Measurements from ENCODE around the gene SPATA2. TPM values are rescaled to one million over a fixed set of nuclear protein-coding genes. Genes with fewer than 3 reads are reported as not detected.

The SPATA2 gene
- total RNA-seq, 1 donor from 2014 or later: 4.0 TPM

- no peaks in the 10 kb centered on the region for H3K36me3 ChIP-seq
- H3K9me3 ChIP-seq (ENCODE audit: low read depth): no peaks in the 10 kb centered on the region
- no peak overlapping the region for H3K4me3 ChIP-seq
- no peaks in the 10 kb centered on the region for H3K27me3 ChIP-seq
- Mint-ChIP-seq H3K4me1 (no peaks in the 10 kb centered on the region), H3K27ac (peak overlapping the region; percentile 47), H3K27me3 (ENCODE audit: insufficient read depth, low read depth) (peaks cover 5% of the 10 kb centered on the region), H3K4me3 (no peak overlapping the region), H3K36me3 (peaks cover 1% of the 10 kb centered on the region), H3K9me3 (no peaks in the 10 kb centered on the region)
- no peak overlapping the region for H2AFZ ChIP-seq (replicated peaks)
- no peaks in the 10 kb centered on the region for H3K4me1 ChIP-seq
- no peak overlapping the region for H3K9ac ChIP-seq
- no peaks in the 10 kb centered on the region for H3K79me2 ChIP-seq (ENCODE audit: low read depth)
- no peak overlapping the region for H3K4me2 ChIP-seq
- no peak overlapping the region for H3K27ac ChIP-seq
- no peaks in the 10 kb centered on the region for H3F3A ChIP-seq (ENCODE audit: low read depth)
- no peaks in the 10 kb centered on the region for H4K20me1 ChIP-seq (ENCODE audit: low read depth)
- DNase-seq (ENCODE audit: low spot score): no peak
- no peak for TF ChIP-seq CTCF (IDR thresholded peaks at IDR 0.05)
- TF ChIP-seq EZH2 (IDR thresholded peaks at IDR 0.05): no peak
- TF ChIP-seq EZH2phosphoT487 (IDR thresholded peaks at IDR 0.05): no peak
These were observed 40.6 kb downstream of the SPATA2 start for GRCh38 chr20:49874696-49875095.

- Mint-ChIP-seq H3K36me3 (peaks cover 4% of the 10 kb centered on the region), H3K27ac (no peak overlapping the region), H3K27me3 (ENCODE audit: insufficient read depth, low read depth) (peaks cover 3% of the 10 kb centered on the region), H3K4me1 (peaks cover 14% of the 10 kb centered on the region), H3K9me3 (no peaks in the 10 kb centered on the region), H3K4me3 (no peak overlapping the region)
- Histone ChIP-seq H3K4me3 (no peak overlapping the region), H3K79me2 (ENCODE audit: low read depth) (no peaks in the 10 kb centered on the region), H3K9ac (no peak overlapping the region), H3K9me3 (ENCODE audit: low read depth) (no peaks in the 10 kb centered on the region), H2AFZ (replicated peaks) (no peak overlapping the region), H3K27ac (no peak overlapping the region), H3K36me3 (no peaks in the 10 kb centered on the region), H3K4me1 (peaks cover 16% of the 10 kb centered on the region), H3K27me3 (no peaks in the 10 kb centered on the region), H3F3A (ENCODE audit: low read depth) (no peaks in the 10 kb centered on the region), H4K20me1 (ENCODE audit: low read depth) (peaks cover 4% of the 10 kb centered on the region), H3K4me2 (no peak overlapping the region)
- no peak for DNase-seq (ENCODE audit: low spot score)
- TF ChIP-seq EZH2 (IDR thresholded peaks at IDR 0.05) (no peak), EZH2phosphoT487 (IDR thresholded peaks at IDR 0.05) (no peak), CTCF (IDR thresholded peaks at IDR 0.05) (no peak)
These were observed 43.3 kb downstream of the SPATA2 start for GRCh38 chr20:49872056-49872455.

- H3K79me2 ChIP-seq (ENCODE audit: low read depth): no peaks in the 10 kb centered on the region
- no peak overlapping the region for H3K27ac Mint-ChIP-seq
- TF ChIP-seq EZH2 (IDR thresholded peaks at IDR 0.05) (no peak), EZH2phosphoT487 (IDR thresholded peaks at IDR 0.05) (no peak), CTCF (IDR thresholded peaks at IDR 0.05) (no peak)
These were observed 43.9 kb downstream of the SPATA2 start for GRCh38 chr20:49871391-49871948.

More at GRCh38 chr20:49871391-49871948, 43.9 kb downstream of the SPATA2 start:
- Mint-ChIP-seq H3K4me3 (no peak overlapping the region), H3K9me3 (no peaks in the 10 kb centered on the region), H3K27me3 (ENCODE audit: insufficient read depth, low read depth) (peaks cover 3% of the 10 kb centered on the region), H3K4me1 (peaks cover 14% of the 10 kb centered on the region), H3K36me3 (peaks cover 4% of the 10 kb centered on the region)
- H3K4me2 ChIP-seq: no peak overlapping the region
- H4K20me1 ChIP-seq (ENCODE audit: low read depth): peaks cover 8% of the 10 kb centered on the region
- no peak overlapping the region for H3K27ac ChIP-seq
- no peak overlapping the region for H2AFZ ChIP-seq (replicated peaks)
- H3K27me3 ChIP-seq: no peaks in the 10 kb centered on the region
- H3K36me3 ChIP-seq: no peaks in the 10 kb centered on the region
- peaks cover 4% of the 10 kb centered on the region for H3F3A ChIP-seq (ENCODE audit: low read depth)
- no peak overlapping the region for H3K9ac ChIP-seq
- no peaks in the 10 kb centered on the region for H3K9me3 ChIP-seq (ENCODE audit: low read depth)
- DNase-seq (ENCODE audit: low spot score): no peak
- no peak overlapping the region for H3K4me3 ChIP-seq
- peaks cover 19% of the 10 kb centered on the region for H3K4me1 ChIP-seq
